Testis (tissue), 2 donors: ENCODE data around the gene DCDC2C.

Experiments
- CTCF ChIP-seq, 3 experiments: fragments of 450-650 bp in 2 of 3; fragments of 200-600 bp in 1 of 3; sonication (generic) in 1 of 3; IDR thresholded peaks; one replicate each; pipeline ENCODE4 v1.5.1; 2016 to 2019; ENCODE audit warnings: antibody characterized with exemption in 3 of 3, mild to moderate bottlenecking in 2 of 3, moderate library complexity in 1 of 3
- POLR2A ChIP-seq: fragments of 450-650 bp; IDR thresholded peaks from one replicate; pipeline ENCODE4 v1.6.1; 2017; ENCODE audit warnings: antibody characterized with exemption, mild to moderate bottlenecking, moderate library complexity

- TF ChIP-seq CTCF (IDR thresholded peaks at IDR 0.05) (no peak), POLR2A (no peak)
Measured at GRCh38 chr2:3742743-3743508, 39.6 kb downstream of the DCDC2C start.
